ENCODE results near the gene SPIN1.

GRCh38 chr9:88524911-88525310 lies 136.7 kb downstream of the SPIN1 start:
- no peak for TF ChIP-seq EZH2 (IDR thresholded peaks at IDR 0.05; ENCODE audit: low read length, unreplicated experiment)
- TF ChIP-seq, protein P1, sequence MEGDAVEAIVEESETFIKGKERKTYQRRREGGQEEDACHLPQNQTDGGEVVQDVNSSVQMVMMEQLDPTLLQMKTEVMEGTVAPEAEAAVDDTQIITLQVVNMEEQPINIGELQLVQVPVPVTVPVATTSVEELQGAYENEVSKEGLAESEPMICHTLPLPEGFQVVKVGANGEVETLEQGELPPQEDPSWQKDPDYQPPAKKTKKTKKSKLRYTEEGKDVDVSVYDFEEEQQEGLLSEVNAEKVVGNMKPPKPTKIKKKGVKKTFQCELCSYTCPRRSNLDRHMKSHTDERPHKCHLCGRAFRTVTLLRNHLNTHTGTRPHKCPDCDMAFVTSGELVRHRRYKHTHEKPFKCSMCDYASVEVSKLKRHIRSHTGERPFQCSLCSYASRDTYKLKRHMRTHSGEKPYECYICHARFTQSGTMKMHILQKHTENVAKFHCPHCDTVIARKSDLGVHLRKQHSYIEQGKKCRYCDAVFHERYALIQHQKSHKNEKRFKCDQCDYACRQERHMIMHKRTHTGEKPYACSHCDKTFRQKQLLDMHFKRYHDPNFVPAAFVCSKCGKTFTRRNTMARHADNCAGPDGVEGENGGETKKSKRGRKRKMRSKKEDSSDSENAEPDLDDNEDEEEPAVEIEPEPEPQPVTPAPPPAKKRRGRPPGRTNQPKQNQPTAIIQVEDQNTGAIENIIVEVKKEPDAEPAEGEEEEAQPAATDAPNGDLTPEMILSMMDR (conservative IDR thresholded peaks at IDR 0.05; ENCODE audit: low read depth, low read length): no peak
